Gastroesophageal sphincter (tissue), 4 donors: Measurements from ENCODE around the gene ZNF200. TPM values are rescaled to one million over a fixed set of nuclear protein-coding genes. Genes with fewer than 3 reads are reported as not detected.

Source experiments
- ATAC-seq: fragments of 150-250 bp; one replicate; pipeline ENCODE4 v1.9.1; 2016; ENCODE audit warnings: mild to moderate bottlenecking, moderate library complexity
- H3K27ac ChIP-seq, 4 donors: fragments of 200-600 bp; sonication (generic) in 3 of 4; 1 replicate in 3 of 4; 2 replicates in 1 of 4; pipeline ENCODE4 v1.5.1; 2016 to 2019
- H3K27me3 ChIP-seq: fragments of 200-600 bp; sonication (generic); one replicate; pipeline ENCODE4 v1.5.1; 2019
- H3K36me3 ChIP-seq, 2 donors: fragments of 200-600 bp; sonication (generic); one replicate each; pipeline ENCODE4 v1.5.1; 2019; ENCODE audit warnings: control low read depth in 1 of 2
- H3K4me1 ChIP-seq, 3 donors: fragments of 200-600 bp; sonication (generic); 1 replicate in 2 of 3; 2 replicates in 1 of 3; pipeline ENCODE4 v1.5.1; 2016 to 2019; ENCODE audit warnings: control low read depth in 2 of 3
- H3K4me3 ChIP-seq, 2 donors: fragments of 200-600 bp; sonication (generic); one replicate each; pipeline ENCODE4 v1.5.1; 2019; ENCODE audit warnings: mild to moderate bottlenecking in 1 of 2, moderate library complexity in 1 of 2
- H3K9me3 ChIP-seq, 3 donors: fragments of 200-600 bp; sonication (generic); one replicate each; pipeline ENCODE4 v1.5.1; 2017 to 2019; ENCODE audit warnings: control low read depth in 2 of 3
- CTCF ChIP-seq, 4 experiments: fragments of 200-600 bp in 2 of 4; fragments of 450-650 bp in 2 of 4; sonication (generic) in 1 of 4; IDR thresholded peaks; one replicate each; pipeline ENCODE4 v1.5.1; 2017 to 2019; ENCODE audit warnings: antibody characterized with exemption in 4 of 4, mild to moderate bottlenecking in 2 of 4, moderate library complexity in 2 of 4
- EP300 ChIP-seq: sonication (generic); formaldehyde crosslinking; IDR thresholded peaks from one replicate; pipeline ENCODE4 v1.6.1; 2017; ENCODE audit warnings: antibody characterized with exemption, mild to moderate bottlenecking
- POLR2A ChIP-seq, 2 donors: fragments of 450-650 bp; IDR thresholded peaks; one replicate each; pipeline ENCODE4 v1.6.1; 2017; ENCODE audit warnings: antibody characterized with exemption in 2 of 2, mild to moderate bottlenecking in 2 of 2, moderate library complexity in 1 of 2
- POLR2AphosphoS5 ChIP-seq: sonication (generic); formaldehyde crosslinking; IDR thresholded peaks from one replicate; pipeline ENCODE4 v1.6.1; 2017; ENCODE audit warnings: antibody characterized with exemption
- whole genome bisulfite sequencing, 2 donors: methylation state at CpG; one replicate each; pipeline ENCODE4 v1.1.5; 2018; ENCODE audit warnings: low coverage in 1 of 2; 5-methylcytosine and 5-hydroxymethylcytosine counted together
- total RNA-seq, 4 donors: library from RNA; depleted of rRNA; stranded (reverse); fragments of >200 nt; gene quantifications; one replicate each; pipeline ENCODE4 v1.1.0, GENCODE V29; 2016

ZNF200 gene
- total RNA-seq, 4 donors from 2014 or later: 5.2 to 11.8 (median 8.0) TPM

- peak overlapping the region in 1 of 2 donors; percentile 8 for H3K4me3 ChIP-seq
- H3K9me3 ChIP-seq: peaks cover 0 to 6% (median 0%) of the 10 kb centered on the region in 3 donors
- WGBS, 2 donors: 5 to 6% methylated on average over 17 to 18 of the region's 61 CpGs
- H3K27ac ChIP-seq: no peak overlapping the region
- H3K27me3 ChIP-seq: peaks cover 100% of the 10 kb centered on the region
- no peak for ATAC-seq
- peaks cover 0 to 36% (median 3%) of the 10 kb centered on the region in 3 donors for H3K4me1 ChIP-seq
- TF ChIP-seq POLR2A (IDR thresholded peaks at IDR 0.05): no peak
- TF ChIP-seq CTCF (IDR thresholded peaks at IDR 0.05): no peak
- no peak for TF ChIP-seq EP300
- TF ChIP-seq POLR2AphosphoS5: no peak
- H3K36me3 ChIP-seq: no peaks in the 10 kb centered on the region
Observed at GRCh38 chr16:3188925-3189825, 45.8 kb downstream of the ZNF200 start.

- no peak for TF ChIP-seq CTCF (IDR thresholded peaks at IDR 0.05)
- TF ChIP-seq POLR2AphosphoS5: no peak
- WGBS, 2 donors: 0% methylated on average over 8 of the region's 13 CpGs; no CpG with 5 or more reads in 1 of the 2 donors
- Histone ChIP-seq H3K4me1 (peaks cover 0 to 42% (median 3%) of the 10 kb centered on the region in 3 donors), H3K4me3 (peak overlapping the region in 1 of 2 donors; percentile 8), H3K9me3 (peaks cover 0 to 5% (median 0%) of the 10 kb centered on the region in 3 donors), H3K27ac (no peak overlapping the region), H3K36me3 (no peaks in the 10 kb centered on the region), H3K27me3 (peaks cover 100% of the 10 kb centered on the region)
- ATAC-seq: no peak
Observed at GRCh38 chr16:3188675-3188924, 46.4 kb downstream of the ZNF200 start.

- TF ChIP-seq CTCF (IDR thresholded peaks at IDR 0.05) (no peak), POLR2A (IDR thresholded peaks at IDR 0.05) (no peak), POLR2AphosphoS5 (no peak), EP300 (no peak)
- Histone ChIP-seq H3K27ac (no peak within 1 kb of the TSS), H3K4me1 (peaks cover 0 to 47% (median 7%) of the 10 kb centered on the region in 3 donors), H3K9me3 (no peaks in the 10 kb centered on the region), H3K4me3 (peak within 1 kb of the TSS in 1 of 2 donors; percentile 8), H3K27me3 (peaks cover 100% of the 10 kb centered on the region), H3K36me3 (no peaks in the 10 kb centered on the region)
- ATAC-seq: no peak
- WGBS, 2 donors: 0% methylated on average over 10 to 19 of the region's 51 CpGs
Observed at GRCh38 chr16:3187798-3188674, 46.9 kb downstream of the ZNF200 start, which contains the start of gene OR1F1. TSS of gene OR1F1 (plus strand) at chr16:3188204.

GRCh38 chr16:3186946-3187690, 47.8 kb downstream of the ZNF200 start:
- Histone ChIP-seq H3K36me3 (no peaks in the 10 kb centered on the region), H3K9me3 (no peaks in the 10 kb centered on the region), H3K4me1 (peaks cover 0 to 55% (median 12%) of the 10 kb centered on the region in 3 donors), H3K4me3 (no peak overlapping the region), H3K27me3 (peaks cover 100% of the 10 kb centered on the region), H3K27ac (no peak overlapping the region)
- TF ChIP-seq POLR2AphosphoS5 (no peak), EP300 (no peak), CTCF (IDR thresholded peaks at IDR 0.05) (no peak), POLR2A (IDR thresholded peaks at IDR 0.05) (no peak)
- WGBS, 2 donors: 71 to 76% methylated on average over 9 to 23 of the region's 23 CpGs
- ATAC-seq: no peak
